ENCODE data around the gene ACKR4.
"Not testable (repeated sequence)": the region's sequence is repeated elsewhere in the genome, so short reads cannot be mapped to it uniquely, and the experiment has no call there.

Gene ACKR4

DNA sequence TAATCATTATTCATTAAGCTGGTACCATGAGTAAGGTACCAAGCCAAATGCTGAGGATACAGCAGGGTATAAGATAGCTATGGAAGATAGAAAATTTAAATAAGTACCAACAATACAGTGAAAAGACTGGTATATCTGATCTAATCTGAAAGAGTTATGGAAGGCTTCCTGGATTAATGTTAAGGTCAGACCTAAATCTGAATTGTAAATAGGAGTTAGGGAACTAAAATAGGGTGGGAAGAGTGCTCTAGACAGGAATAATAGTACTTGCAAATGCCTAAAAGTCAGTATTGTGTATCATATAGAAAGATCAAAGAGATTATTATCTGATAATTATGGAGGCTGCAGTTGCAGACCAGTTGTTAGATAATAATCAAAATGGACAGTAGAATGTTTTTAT lies 2.6 kb upstream of the ACKR4 start:
- no peak for DNase-seq (ENCODE audit: low read depth, low spot score)

DNA sequence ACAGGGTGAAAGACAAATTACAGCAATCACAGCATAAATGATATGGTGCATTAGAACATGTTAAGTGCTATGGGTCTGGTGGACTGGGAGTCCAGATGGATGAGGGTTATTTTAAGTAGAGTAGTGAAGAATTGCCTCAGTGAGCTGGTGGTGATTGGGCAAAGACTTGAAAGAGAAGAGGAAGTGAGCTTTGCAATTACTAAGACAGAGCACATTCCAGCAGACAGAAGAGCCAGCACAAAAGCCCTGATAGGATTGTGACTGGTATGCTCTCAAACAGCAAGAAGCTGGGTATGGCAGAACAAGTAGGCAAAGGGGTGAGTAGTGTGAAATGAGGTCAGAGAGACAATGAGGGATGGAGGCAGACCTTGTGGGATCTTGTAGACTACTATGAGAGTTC lies 2.1 kb upstream of the ACKR4 start:
- DNase-seq (ENCODE audit: low read depth, low spot score): peak; percentile 31

DNA sequence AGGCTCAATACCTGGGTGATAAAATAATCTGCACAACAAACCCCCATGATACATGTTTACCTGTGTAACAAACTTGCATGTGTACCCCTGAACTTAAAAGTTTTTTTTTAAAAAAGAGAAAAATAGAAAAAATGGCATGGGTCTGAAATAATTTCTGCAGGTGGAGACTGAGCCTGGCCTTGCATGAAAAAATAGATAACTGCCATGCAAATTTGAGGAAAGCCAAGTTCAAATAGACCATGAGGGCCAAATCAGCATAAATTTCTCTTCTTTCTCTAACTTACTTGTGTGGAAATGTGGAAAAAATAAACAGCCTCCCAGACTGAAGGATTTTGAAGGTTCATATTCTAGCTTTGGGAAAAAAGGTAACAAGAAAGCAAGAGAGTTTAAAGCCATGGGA lies 744 bp upstream of the ACKR4 start:
- DNase-seq (ENCODE audit: low read depth, low spot score): no peak

DNA sequence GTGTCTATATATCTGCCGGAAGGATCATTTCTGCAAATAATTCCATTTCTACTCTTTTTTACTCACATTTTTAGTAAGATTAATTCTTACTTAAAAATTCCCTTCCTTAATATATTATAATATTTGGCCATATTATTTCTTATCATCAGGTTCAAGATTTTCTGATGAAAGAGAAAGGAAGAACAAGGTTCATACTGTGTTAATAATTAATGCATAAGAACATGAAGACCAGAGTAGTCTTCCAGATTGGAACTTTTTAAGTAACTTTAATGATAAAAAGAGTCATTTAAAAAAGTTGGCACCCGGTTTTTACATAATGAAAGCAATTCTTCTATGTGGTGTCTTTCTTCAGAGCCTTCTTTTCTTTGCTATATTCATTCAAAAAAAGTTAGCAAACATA lies 590 bp downstream of the ACKR4 start:
- DNase-seq (ENCODE audit: low read depth, low spot score): no peak

DNA sequence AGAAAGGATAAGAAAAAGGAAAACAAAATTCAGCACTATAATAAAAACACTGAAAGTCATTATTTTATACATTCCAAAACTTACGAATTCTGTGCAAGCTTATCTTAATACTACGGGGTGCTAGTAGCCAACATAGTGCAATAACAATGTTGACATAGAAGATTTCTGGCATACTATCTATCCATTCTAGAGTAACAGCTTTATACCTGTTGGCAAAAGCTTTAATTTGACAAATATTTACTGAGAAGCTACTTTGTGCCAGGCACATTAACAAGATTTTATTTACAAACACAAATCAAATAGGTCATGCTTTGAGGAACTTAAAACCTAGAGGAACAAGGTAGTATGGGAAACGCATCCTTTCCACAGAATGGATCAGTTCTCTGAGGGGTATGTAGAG lies 1.1 kb downstream of the ACKR4 start:
- DNase-seq (ENCODE audit: low read depth, low spot score): no peak

DNA sequence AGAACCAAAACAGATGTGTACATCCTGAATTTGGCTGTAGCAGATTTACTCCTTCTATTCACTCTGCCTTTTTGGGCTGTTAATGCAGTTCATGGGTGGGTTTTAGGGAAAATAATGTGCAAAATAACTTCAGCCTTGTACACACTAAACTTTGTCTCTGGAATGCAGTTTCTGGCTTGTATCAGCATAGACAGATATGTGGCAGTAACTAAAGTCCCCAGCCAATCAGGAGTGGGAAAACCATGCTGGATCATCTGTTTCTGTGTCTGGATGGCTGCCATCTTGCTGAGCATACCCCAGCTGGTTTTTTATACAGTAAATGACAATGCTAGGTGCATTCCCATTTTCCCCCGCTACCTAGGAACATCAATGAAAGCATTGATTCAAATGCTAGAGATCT lies 3.5 kb downstream of the ACKR4 start:
- DNase-seq (ENCODE audit: low read depth, low spot score): not testable (repeated sequence)

DNA sequence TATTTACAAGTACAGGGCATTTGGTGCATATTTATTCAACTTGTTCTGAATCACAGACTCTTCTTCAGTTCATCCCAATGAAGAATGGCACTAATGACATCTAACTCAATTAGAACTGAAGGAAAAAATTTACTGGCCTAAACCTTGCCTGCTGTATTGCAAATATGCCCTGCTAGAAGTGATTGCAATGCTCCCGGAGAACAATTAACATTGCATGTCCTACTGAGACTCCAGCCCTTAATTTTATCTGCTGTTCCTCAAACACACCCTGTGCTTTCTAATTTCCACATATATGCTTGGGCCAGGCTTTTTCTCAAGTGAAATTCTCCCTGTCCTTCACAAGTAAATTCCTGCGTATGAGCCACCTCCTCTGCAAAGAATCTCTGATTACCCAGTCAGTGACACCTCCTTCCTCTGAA lies 8.3 kb downstream of the ACKR4 start:
- DNase-seq (ENCODE audit: low read depth, low spot score): peak; percentile 33

DNA sequence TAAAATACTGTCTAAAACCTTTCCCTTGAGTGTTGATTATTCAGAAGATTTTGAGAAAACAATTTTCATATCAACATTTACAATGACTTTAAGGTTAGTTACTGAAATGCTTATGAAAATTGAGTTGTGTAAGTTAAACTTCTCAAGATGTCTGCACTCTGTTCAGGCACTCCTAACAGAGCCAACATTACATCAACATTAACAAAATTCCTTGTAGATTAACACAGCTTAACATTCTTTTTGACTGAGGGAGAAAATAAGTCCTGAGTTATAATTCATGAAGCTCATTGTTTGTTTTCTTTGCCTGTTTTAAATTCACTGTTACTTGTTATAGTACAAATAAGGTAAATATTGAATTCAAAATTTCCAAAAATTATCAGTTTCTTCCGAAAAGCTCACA lies 9.0 kb downstream of the ACKR4 start:
- peak; percentile 39 for DNase-seq (ENCODE audit: low read depth, low spot score)

DNA sequence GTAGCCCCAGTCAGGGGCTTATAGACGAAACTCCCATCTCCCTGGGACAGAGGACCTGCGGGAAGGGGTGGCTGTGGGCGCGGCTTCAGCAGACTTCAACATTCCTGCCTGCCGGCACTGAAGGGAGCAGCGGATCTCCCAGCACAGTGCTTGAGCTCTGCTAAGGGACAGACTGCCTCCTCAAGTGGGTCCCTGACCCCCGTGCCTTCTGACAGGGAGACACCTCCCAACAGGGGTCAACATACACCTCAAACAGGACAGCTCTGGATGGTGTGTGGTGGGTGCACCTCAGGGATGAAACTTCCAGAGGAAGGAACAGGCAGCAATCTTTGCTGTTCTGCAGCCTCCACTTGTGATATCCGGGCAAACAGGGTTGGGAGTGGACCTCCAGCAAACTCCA lies 9.6 kb downstream of the ACKR4 start:
- DNase-seq (ENCODE audit: low read depth, low spot score): peak; percentile 3

DNA sequence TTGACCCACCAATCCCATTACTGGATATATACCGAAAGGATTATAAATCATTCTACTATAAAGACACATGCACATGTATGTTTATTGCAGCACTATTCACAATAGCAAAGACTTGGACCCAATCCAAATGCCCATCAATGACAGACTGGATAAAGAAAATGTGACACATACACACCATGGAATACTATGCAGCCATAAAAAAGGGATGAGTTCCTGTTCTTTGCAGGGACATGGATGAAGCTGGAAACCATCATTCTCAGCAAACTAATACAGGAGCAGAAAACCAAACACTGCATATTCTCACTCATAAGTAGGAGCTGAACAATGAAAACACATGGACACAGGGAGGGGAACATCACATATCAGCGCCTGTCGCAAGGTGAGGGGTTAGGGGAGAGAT lies 18.2 kb downstream of the ACKR4 start:
- DNase-seq (ENCODE audit: low read depth, low spot score): not testable (repeated sequence)

DNA sequence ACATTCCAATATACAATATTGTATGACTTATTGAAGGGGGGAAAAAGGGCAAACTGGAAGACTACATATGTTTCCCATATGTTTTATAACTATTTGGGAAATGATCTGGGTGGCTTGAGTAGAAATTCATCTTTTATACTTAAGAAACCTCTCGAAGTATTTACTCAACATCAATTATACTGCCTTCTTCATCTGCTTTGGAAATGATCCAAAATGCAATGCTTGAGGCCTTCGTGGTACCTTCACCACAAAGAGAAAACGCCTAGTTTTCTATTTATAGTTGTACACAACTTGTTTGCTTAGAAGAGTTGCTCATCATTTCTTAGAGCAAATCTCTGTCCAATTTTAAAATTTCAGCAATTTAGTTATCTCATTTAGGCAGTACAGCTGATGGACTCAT lies 18.8 kb downstream of the ACKR4 start:
- no peak for DNase-seq (ENCODE audit: low read depth, low spot score)

DNA sequence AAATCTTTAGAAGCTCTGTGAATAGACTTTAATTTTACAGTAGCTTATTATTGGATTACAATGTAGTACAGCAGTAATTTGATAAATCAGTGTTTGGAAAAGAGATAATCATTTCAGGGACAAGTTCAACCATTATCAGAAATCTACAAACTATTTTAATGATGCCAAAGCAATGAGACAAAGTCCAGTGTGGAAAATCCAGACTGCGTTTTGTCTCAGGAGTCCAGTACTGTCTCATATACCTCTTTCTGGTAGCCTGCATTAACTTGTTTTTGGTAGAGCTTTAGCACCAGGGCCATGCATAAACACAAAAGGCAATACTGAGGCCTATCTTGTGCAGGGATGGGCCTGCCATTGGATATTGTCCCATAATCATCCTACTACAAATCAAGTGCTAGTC lies 19.7 kb downstream of the ACKR4 start:
- DNase-seq (ENCODE audit: low read depth, low spot score): no peak

DNA sequence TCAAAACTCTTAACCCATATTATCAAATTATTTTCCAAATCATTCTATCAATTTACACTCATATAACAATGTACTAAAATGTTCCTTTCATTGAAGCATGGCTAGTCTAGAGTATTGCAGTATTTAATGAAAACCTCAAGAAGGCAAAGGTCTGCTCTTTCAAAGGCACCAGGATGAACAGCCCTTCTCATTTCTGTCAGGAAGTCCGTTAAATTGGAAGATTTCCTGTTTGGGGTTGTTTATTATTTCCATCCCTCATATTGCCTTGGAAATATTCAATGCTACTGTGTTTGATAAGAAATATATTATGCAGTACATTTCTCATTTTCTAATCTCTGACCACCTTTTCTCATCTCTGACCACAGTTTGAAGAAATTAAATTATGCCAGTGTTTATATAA lies 25.1 kb downstream of the ACKR4 start:
- no peak for DNase-seq (ENCODE audit: low read depth, low spot score)

DNA sequence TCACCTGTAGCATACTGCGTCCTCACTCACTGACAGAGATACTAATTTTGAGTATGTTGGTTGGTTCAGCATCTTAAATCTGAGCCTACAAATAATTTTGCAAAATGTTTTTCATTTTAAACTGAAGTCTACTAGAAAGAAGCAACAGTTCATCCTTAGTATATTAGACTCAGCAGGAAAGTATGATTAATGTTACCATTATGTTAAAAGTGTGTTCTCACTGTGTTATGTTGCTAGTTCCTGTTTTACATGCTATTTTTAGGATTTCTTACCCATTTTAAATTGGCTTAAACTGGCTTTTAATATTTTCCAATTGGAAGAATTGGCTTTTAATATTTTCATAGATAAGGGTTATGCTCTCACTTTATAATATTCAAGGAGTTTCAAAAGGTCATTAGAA lies 25.7 kb downstream of the ACKR4 start:
- DNase-seq (ENCODE audit: low read depth, low spot score): no peak

DNA sequence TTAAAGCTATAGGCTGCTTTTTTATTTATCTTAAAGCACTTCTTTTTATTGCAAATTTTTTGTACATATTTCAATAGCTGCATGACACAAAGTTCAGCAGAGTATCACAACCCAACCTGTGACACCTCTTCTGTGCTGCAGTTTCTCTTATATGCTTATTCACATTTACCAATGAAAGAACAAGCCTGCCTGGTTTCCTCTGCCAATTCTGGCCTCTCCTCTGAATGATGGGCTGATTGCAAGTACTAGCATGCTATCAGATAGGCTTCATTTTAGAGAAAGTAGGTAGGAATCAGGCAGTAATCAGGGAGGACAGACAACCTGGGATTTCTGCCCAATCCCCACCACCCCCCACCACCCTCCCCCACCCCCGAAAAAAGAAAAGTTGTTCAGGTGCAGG lies 26.6 kb downstream of the ACKR4 start:
- DNase-seq (ENCODE audit: low read depth, low spot score): no peak

DNA sequence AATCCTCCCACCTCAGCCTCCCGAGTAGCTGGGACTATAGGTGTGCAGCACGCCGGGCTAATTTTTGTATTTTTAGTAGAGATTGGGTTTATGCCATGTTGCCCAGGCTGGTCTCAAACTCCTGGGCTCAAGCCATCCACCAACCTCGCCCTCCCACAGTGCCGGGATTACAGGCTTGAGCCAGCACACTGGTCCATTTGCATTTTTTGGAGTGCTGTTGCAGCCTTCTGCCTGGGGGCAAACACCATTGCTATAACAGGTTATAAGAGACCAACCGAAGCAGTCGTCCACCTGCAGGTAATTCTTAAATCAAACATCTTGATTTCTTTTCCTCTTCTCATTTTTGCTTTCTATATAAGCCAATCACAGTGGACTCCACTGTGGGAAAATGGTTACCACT lies 27.7 kb downstream of the ACKR4 start:
- DNase-seq (ENCODE audit: low read depth, low spot score): no peak

DNA sequence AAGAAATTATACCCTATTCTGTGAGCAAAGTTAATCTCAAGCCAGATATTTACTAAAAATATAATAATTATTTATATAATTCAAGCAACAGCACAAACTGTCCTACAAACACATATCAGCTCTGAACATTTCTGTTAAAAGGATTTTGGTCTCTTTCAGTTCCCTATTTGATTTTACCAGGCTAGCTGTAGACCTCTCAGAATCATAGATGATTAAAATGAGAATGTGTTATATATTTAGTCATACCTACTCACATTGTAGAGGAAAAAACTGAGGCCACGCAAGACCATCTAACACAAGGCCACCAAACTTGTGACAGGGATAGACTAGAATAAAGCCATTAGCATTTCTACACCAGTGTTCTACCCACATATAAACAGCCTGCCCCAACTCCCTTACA lies 28.5 kb downstream of the ACKR4 start:
- DNase-seq (ENCODE audit: low read depth, low spot score): no peak

DNA sequence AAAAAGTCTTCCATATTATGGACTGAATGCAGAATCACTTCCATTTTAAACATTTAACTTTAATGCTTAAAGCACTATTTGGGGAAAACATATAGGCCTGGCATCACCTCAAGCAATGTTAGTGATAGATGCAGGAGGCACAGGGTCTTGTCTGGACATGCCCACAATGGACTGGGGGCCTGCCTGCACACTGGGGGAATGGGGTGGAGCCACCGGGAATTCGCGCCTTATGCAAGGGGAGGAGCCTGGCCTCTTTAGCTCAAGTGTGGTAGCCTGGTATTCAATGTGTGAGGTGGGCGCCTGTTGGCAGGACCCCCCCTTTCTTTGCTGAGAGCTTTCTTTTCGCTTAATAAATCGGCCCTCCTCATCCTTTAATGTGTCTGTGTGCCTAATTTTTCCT lies 29.9 kb downstream of the ACKR4 start:
- no peak for DNase-seq (ENCODE audit: low read depth, low spot score)

DNA sequence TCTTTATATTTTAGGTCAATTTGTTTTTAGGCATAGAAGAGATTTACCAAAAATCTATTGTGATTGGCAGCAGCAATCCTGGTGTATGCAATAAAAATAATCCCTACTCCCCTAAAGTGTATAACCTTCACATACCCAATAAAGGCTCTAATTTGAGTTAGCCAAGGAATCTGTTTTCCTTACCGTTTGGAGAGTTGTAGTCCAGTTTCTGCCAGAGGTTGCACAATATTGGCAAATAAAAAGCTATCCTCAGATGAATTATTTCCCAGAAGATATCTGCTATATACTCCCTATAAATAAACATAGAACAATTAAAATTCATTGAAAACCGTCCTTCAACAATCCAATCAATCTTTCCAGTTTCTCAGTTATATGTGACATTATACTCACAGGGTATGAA lies 31.1 kb downstream of the ACKR4 start:
- no peak for DNase-seq (ENCODE audit: low read depth, low spot score)

DNA sequence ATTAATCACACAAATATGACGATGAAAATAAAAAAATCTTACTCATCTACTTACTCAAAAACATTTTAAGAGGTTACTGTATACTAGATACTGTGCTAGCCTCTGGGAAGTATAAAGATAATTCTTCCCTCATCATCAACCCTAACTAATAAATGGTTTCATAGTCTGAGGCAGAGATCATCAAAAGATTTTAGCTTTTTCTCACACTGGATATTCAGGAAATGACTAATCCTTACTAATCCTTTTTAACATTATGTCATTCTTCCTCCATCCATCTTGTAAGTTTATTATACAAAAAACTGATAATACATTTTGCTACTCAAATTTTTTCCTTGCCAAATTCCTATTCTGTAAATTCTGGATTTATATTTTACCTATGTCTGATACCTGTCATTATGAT lies 32.9 kb downstream of the ACKR4 start:
- peak; percentile 17 for DNase-seq (ENCODE audit: low read depth, low spot score)

DNA sequence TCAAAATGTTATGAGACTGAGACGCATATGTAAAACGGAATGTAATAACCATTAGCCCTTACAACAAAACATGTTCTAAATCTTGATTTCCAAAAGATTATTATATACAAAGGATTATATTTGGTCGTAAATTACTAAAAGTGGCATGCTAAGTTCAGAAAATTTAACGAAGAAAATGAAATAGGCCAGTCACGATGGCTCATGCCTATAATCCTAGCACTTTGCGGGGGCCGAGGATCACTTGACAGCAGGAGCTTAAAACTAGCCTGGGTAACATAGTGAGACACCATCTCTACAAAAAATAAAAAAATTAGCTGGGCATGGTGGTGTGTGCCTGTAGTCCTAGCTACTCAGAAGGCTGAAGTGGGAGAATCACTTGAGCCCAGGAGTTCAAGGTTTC lies 33.5 kb downstream of the ACKR4 start:
- DNase-seq (ENCODE audit: low read depth, low spot score): no peak

DNA sequence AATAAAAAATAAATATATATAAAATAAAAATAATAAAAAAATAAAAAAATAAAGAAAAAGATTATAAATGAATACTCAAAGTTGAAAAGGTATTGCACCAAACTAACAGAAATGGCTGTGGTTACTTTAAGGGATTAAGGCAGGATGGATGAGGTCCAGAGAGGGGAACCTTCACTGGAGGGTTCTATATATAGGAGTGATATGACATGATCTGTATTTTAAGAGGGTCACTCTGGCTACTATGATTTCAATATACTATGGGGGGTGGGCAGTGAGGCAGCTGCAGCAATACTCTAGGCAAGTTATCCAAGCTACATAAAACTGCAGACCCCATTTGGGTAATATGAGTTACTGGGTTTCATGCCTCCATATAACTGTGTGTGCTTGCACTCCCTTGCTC lies 38.0 kb downstream of the ACKR4 start:
- DNase-seq (ENCODE audit: low read depth, low spot score): no peak

DNA sequence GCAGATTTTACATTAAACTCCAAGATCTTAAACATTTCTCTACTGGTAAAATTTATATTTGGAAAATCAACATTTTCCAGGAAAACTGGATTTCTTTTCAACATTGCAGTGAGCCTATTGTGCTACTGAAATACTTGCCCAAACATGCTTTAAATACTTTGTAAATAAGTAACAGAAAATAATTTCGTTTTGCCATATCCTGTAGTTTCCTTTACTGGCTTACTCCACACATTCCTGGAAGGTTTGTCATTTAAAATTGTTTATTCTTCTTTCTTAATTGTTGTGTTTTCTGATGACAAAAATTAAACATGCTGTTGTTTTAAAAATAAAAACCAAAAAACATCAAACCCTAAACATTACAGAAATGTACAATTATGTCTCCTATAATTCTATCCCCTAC lies 40.5 kb downstream of the ACKR4 start:
- peak; percentile 25 for DNase-seq (ENCODE audit: low read depth, low spot score)

DNA sequence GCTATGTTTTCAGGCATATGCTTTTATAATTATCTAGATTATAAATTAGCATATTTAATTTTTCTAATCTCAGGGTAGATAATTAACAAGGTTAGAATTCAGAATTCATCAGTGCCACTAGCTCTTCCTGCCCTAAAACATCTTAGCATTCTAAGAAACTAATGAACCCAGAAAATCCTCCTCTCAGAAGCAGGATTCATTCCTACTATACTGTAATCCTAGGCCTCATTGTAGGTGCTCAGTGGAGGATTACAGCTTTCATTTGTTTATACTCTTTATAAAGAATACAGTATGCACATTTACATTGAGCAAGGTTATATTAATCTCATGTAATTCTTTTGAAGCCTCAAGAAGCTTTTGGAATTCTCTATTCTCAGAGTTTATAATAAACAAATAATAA lies 41.6 kb downstream of the ACKR4 start:
- no peak for DNase-seq (ENCODE audit: low read depth, low spot score)

DNA sequence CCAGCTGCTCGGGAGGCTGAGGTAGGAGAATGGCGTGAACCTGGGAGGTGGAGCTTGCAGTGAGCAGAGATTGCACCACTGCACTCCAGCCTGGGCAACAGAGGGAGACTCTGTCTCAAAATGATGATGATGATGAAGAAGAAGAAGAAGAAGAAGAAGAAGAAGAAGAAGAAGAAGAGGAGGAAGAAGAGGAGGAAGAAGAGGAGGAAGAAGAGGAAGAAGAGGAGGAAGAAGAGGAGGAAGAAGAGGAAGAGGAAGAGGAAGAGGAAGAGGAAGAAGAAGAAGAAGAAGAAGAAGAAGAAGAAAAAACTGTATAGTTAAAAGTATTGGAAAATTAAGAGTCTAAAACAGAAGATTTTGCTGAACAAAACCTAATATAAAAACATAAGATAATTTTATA lies 44.4 kb downstream of the ACKR4 start:
- DNase-seq (ENCODE audit: low read depth, low spot score): not testable (repeated sequence)

Measured in astrocyte of the hippocampus (primary cell).